OCI-LY7 (cell line): ENCODE measurements around the gene NFAM1.

Source experiments
- EZH2phosphoT487 ChIP-seq: fragments of 200-600 bp; sonication (generic); IDR thresholded peaks from 2 replicates; pipeline ENCODE4 v1.6.1; 2018; ENCODE audit warnings: low read depth, borderline replicate concordance, mild to moderate bottlenecking, mixed run types, antibody characterized with exemption, low read length, moderate library complexity, mixed read lengths
- TF ChIP-seq, protein P1 (sequence below): fragments of 200-600 bp; sonication (generic); conservative IDR thresholded peaks from 2 replicates; pipeline ENCODE4 v1.5.1; 2014; ENCODE audit warnings: mild to moderate bottlenecking, antibody characterized with exemption, low read length, moderate library complexity, mixed read lengths

DNA sequence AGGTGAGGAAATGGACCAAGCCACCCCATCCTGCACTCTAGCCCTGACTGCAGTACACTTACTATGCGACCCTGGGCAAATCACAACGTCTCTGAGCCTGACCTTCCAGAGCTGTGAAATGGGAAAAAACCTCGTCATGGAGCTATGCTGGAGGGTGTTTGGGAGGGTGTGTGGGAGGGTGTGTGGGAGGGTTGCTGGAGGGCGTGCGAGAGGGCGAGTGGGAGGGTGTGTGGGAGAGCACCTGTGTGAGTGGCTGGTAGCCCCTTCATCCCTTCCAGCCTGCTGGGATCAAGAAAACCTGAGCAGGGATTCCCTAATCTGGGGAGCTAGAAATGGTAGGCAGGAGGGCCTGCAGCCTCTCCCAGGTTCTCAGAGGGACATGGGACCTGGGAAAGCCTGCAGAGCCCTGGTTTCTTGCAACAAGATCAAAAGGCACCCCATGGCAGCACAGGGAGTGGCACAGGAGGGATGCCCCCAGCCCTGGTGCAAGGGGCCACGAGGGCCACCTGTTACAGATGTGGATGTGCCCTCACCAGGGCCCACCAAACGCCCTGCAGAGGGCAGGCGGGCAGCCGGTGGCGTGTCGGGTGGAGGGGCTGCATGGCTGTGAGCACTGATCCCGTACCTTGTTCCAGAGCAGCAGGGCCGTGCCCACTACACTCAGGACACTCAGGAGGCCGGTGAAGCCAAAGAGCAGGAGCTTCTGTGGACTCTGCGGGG, 23.2 kb downstream of the NFAM1 start:
- TF ChIP-seq, protein P1, sequence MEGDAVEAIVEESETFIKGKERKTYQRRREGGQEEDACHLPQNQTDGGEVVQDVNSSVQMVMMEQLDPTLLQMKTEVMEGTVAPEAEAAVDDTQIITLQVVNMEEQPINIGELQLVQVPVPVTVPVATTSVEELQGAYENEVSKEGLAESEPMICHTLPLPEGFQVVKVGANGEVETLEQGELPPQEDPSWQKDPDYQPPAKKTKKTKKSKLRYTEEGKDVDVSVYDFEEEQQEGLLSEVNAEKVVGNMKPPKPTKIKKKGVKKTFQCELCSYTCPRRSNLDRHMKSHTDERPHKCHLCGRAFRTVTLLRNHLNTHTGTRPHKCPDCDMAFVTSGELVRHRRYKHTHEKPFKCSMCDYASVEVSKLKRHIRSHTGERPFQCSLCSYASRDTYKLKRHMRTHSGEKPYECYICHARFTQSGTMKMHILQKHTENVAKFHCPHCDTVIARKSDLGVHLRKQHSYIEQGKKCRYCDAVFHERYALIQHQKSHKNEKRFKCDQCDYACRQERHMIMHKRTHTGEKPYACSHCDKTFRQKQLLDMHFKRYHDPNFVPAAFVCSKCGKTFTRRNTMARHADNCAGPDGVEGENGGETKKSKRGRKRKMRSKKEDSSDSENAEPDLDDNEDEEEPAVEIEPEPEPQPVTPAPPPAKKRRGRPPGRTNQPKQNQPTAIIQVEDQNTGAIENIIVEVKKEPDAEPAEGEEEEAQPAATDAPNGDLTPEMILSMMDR, result no peak
- TF ChIP-seq EZH2phosphoT487, result no peak
